SU-DHL-6 (cell line): ENCODE measurements around the gene ADAM8.

Experiments
- EZH2phosphoT487 ChIP-seq: fragments of 200-600 bp; sonication (generic), shearing (Covaris generic); conservative IDR thresholded peaks from 2 replicates; pipeline ENCODE4 v1.6.1; 2018; ENCODE audit warnings: mild to moderate bottlenecking, antibody characterized with exemption, low read length, moderate library complexity, mixed read lengths
- TF ChIP-seq, protein P1 (sequence below): fragments of 200-600 bp; sonication (generic); IDR thresholded peaks from one replicate; pipeline ENCODE4 v1.5.1; 2017; ENCODE audit warnings: antibody characterized with exemption, mild to moderate bottlenecking, low read length, moderate library complexity; ENCODE audit not compliant: insufficient read depth, poor library complexity, severe bottlenecking

DNA sequence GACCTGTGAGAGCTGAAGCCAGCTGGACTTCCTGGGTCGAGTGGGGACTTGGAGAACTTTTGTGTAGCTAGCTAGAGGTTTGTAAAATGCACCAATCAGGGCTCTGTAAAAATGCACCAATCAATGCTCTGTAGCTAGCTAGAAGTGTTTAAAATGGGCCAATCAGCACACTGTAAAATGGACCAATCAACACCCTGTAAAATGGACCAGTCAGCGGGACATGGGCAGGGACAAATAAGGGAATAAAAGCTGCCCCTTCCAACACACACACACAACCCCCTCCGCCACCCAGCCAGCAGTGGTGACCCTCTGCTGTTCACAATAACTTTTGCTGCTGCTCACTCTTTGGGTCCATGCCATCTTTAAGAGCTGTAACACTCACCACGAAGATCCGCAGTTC, 39.2 kb upstream of the ADAM8 start:
- TF ChIP-seq, protein P1, sequence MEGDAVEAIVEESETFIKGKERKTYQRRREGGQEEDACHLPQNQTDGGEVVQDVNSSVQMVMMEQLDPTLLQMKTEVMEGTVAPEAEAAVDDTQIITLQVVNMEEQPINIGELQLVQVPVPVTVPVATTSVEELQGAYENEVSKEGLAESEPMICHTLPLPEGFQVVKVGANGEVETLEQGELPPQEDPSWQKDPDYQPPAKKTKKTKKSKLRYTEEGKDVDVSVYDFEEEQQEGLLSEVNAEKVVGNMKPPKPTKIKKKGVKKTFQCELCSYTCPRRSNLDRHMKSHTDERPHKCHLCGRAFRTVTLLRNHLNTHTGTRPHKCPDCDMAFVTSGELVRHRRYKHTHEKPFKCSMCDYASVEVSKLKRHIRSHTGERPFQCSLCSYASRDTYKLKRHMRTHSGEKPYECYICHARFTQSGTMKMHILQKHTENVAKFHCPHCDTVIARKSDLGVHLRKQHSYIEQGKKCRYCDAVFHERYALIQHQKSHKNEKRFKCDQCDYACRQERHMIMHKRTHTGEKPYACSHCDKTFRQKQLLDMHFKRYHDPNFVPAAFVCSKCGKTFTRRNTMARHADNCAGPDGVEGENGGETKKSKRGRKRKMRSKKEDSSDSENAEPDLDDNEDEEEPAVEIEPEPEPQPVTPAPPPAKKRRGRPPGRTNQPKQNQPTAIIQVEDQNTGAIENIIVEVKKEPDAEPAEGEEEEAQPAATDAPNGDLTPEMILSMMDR = no peak
- TF ChIP-seq EZH2phosphoT487 = no peak
